Glutamatergic neuron (in vitro differentiated cells): ENCODE measurements around the gene MT3. TPM values are rescaled to one million over a fixed set of nuclear protein-coding genes. Genes with fewer than 3 reads are reported as not detected.

Experiments
- DNase-seq: peaks from one replicate; pipeline ENCODE4 v3.0.0; 2022
- H3K27ac Mint-ChIP-seq: one replicate; pipeline ENCODE4 v1.8.0; 2020; ENCODE audit warnings: mild to moderate bottlenecking, mixed read lengths, inconsistent platforms; ENCODE audit not compliant: unreplicated experiment
- H3K27me3 Mint-ChIP-seq: one replicate; pipeline ENCODE4 v1.8.0; 2020; ENCODE audit warnings: mild to moderate bottlenecking, moderate library complexity, mixed read lengths, inconsistent platforms; ENCODE audit not compliant: unreplicated experiment
- H3K36me3 Mint-ChIP-seq: one replicate; pipeline ENCODE4 v1.8.0; 2020; ENCODE audit warnings: mild to moderate bottlenecking, mixed read lengths, inconsistent platforms; ENCODE audit not compliant: unreplicated experiment
- H3K4me1 Mint-ChIP-seq: one replicate; pipeline ENCODE4 v1.8.0; 2020; ENCODE audit warnings: mild to moderate bottlenecking, low read depth, mixed read lengths, inconsistent platforms; ENCODE audit not compliant: unreplicated experiment
- H3K4me3 Mint-ChIP-seq: one replicate; pipeline ENCODE4 v1.8.0; 2020; ENCODE audit warnings: mild to moderate bottlenecking, mixed read lengths, inconsistent platforms; ENCODE audit not compliant: unreplicated experiment
- H3K9me3 Mint-ChIP-seq: one replicate; pipeline ENCODE4 v1.8.0; 2020; ENCODE audit warnings: mild to moderate bottlenecking, moderate library complexity, mixed read lengths, inconsistent platforms; ENCODE audit not compliant: unreplicated experiment
- total RNA-seq: library from RNA; stranded (reverse); fragmentation: NEBNext Ultra II Directional; extraction: Animal tissue kit (Norgen Biotek cat#: 25700); gene quantifications from one replicate; pipeline ENCODE4 v1.2.1, GENCODE V29; 2021; ENCODE audit not compliant: unreplicated experiment
- TF ChIP-seq, protein P1 (sequence below): fragments of 200-600 bp; sonication (generic); IDR thresholded peaks from one replicate; pipeline ENCODE4 v1.5.0; 2021; ENCODE audit not compliant: partially characterized antibody, unreplicated experiment

Gene MT3
- total RNA-seq, 1 donor from 2014 or later, result not detected

DNA sequence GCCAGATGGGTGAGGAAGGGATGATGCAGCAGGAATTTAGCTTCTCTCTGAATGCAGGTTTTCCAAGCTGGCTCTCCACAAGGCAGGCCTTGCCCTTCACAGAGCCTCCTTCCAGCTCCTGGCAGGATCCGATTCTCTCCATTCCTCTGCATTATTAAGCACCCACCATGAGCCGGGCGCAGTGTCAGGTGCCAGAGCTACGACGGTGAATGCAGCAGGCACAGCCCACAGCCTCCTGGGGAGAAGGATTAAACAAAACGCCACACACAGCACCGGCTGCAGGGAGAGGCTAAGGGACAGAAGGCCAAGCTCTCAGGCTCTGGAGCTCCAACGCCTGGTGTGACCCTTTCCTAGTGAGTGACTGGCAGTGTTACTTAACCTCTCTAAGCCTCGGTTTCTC, 12.0 kb downstream of the MT3 start:
- H3K4me3 Mint-ChIP-seq, result no peak overlapping the region
- no peaks in the 10 kb centered on the region for H3K9me3 Mint-ChIP-seq
- H3K27ac Mint-ChIP-seq, result no peak overlapping the region
- H3K36me3 Mint-ChIP-seq, result no peaks in the 10 kb centered on the region
- H3K27me3 Mint-ChIP-seq, result peaks cover 7% of the 10 kb centered on the region
- TF ChIP-seq, protein P1, sequence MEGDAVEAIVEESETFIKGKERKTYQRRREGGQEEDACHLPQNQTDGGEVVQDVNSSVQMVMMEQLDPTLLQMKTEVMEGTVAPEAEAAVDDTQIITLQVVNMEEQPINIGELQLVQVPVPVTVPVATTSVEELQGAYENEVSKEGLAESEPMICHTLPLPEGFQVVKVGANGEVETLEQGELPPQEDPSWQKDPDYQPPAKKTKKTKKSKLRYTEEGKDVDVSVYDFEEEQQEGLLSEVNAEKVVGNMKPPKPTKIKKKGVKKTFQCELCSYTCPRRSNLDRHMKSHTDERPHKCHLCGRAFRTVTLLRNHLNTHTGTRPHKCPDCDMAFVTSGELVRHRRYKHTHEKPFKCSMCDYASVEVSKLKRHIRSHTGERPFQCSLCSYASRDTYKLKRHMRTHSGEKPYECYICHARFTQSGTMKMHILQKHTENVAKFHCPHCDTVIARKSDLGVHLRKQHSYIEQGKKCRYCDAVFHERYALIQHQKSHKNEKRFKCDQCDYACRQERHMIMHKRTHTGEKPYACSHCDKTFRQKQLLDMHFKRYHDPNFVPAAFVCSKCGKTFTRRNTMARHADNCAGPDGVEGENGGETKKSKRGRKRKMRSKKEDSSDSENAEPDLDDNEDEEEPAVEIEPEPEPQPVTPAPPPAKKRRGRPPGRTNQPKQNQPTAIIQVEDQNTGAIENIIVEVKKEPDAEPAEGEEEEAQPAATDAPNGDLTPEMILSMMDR, result no peak
- DNase-seq, result no peak
- H3K4me1 Mint-ChIP-seq, result no peaks in the 10 kb centered on the region

DNA sequence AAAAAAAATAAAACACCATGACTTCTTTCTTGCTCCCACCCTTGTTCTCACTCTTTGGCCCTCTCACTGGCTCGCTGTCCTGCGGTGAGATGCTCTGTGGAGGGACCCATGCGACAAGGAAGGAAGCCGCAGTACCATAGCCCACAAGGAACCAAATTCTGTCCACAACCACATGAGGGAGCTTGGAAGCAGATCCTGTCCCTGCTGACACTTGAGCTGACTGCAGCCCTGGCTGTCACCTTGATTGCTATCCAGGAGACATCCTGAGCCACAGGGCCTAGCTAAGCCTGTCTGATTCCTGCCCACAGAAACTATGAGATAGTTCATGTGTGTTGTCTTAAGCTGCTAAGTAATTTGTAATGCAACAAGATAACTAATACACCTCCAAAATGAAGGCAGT, 14.3 kb downstream of the MT3 start:
- no peaks in the 10 kb centered on the region for H3K36me3 Mint-ChIP-seq
- peaks cover 13% of the 10 kb centered on the region for H3K27me3 Mint-ChIP-seq
- H3K4me1 Mint-ChIP-seq, result peaks cover 2% of the 10 kb centered on the region
- H3K4me3 Mint-ChIP-seq, result no peak overlapping the region
- H3K27ac Mint-ChIP-seq, result no peak overlapping the region
- H3K9me3 Mint-ChIP-seq, result no peaks in the 10 kb centered on the region
- TF ChIP-seq, protein P1, result no peak
- no peak for DNase-seq

DNA sequence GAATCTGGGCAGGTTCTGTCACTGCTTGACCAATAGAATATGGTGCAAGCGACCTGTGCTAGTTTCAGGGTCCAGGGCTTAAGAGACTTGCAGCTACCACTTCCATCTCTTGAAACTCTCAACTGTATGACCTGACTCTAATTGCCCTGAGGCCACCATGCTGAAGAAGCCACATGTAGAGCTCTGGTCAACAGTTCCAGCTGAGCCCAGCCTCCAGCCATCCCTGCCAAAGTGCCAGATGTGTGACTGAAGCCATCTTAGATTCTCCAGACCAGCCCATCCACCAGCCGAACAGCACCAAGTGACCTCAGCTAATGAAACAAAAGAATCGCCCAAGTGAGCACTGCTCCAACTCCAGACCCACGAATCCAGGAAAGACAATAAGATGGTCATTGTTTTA, 15.6 kb downstream of the MT3 start:
- Mint-ChIP-seq H3K4me3 (no peak overlapping the region), H3K4me1 (peaks cover 12% of the 10 kb centered on the region), H3K36me3 (no peaks in the 10 kb centered on the region), H3K27ac (no peak overlapping the region), H3K9me3 (no peaks in the 10 kb centered on the region), H3K27me3 (peaks cover 19% of the 10 kb centered on the region)
- no peak for DNase-seq
- TF ChIP-seq, protein P1, result no peak

DNA sequence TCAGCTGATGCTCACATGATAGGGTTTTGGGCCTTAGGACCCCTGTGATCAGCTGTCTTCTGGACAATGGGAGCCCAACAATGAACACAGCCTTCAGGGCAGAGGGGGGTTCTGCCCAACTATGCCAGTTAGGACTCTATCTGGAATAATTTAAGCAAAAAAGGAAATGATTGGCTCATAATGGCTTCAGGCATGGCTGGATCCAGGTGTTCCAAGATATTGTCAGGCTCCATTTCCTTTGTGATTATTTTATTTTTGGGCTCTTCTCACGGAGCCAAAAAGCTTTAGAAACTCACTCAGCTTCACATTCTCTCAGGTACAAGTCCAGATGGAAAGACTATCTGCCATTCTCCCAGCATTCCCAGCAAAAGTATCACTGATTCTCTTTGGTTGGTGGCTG, 16.1 kb downstream of the MT3 start:
- Mint-ChIP-seq H3K4me1 (peaks cover 12% of the 10 kb centered on the region), H3K9me3 (no peaks in the 10 kb centered on the region), H3K27ac (no peak overlapping the region), H3K27me3 (peaks cover 22% of the 10 kb centered on the region), H3K36me3 (no peaks in the 10 kb centered on the region), H3K4me3 (no peak overlapping the region)
- TF ChIP-seq, protein P1, result no peak
- DNase-seq, result no peak

DNA sequence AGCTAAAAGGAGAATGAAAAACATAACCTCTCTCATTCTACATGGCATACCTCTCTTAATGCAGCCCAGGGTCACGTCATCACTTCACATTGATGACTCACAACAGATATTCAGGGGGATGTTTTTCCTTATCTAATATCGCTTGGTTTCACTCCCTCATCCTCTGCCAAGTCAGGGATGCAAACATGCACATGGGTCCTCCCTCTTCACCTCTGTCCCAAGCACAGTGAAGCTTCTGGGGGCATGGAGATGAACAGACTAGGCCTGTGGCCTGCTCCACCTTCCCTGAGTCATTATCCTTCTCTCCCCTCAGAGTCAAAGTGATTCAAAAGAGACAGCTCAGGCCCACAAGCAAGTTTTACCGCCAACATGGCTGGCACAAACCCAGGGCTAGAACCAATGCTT, 16.7 kb downstream of the MT3 start:
- H3K4me3 Mint-ChIP-seq, result no peak overlapping the region
- no peak overlapping the region for H3K27ac Mint-ChIP-seq
- TF ChIP-seq, protein P1, result no peak
- H3K27me3 Mint-ChIP-seq, result peaks cover 22% of the 10 kb centered on the region
- no peaks in the 10 kb centered on the region for H3K9me3 Mint-ChIP-seq
- H3K4me1 Mint-ChIP-seq, result peaks cover 12% of the 10 kb centered on the region
- no peaks in the 10 kb centered on the region for H3K36me3 Mint-ChIP-seq
- no peak for DNase-seq
